ENCODE data around the gene MMS22L. TPM values are rescaled to one million over a fixed set of nuclear protein-coding genes. Genes with fewer than 3 reads are reported as not detected.

Gene MMS22L
- total RNA-seq, 3 donors from 2014 or later (not counting 1 experiment from before 2014, with no cell fraction given), result 9.1 to 14.3 (median 11.7) TPM

- WGBS (ENCODE audit: insufficient coverage), result 88% methylated on average over 2 of the region's 2 CpGs
- H3K27me3 Mint-ChIP-seq (ENCODE audit: low read depth in 2 of 2), result no peaks in the 10 kb centered on the region
- no peaks in the 10 kb centered on the region for H3K36me3 Mint-ChIP-seq
- Histone ChIP-seq H3K27me3 (ENCODE audit: control insufficient read depth, insufficient read depth, low read length) (no peaks in the 10 kb centered on the region), H3K4me3 (ENCODE audit: low read length) (no peak overlapping the region), H3K9me3 (ENCODE audit: control insufficient read depth, insufficient read depth, low read length) (no peaks in the 10 kb centered on the region), H3K4me1 (ENCODE audit: control insufficient read depth, insufficient read depth, low read length) (no peaks in the 10 kb centered on the region), H3K36me3 (ENCODE audit: control insufficient read depth, insufficient read depth, low read length) (peaks cover 2% of the 10 kb centered on the region), H3K27ac (ENCODE audit: low read length) (no peak overlapping the region)
- DNase-seq, result no peak
- intact Hi-C loops (cut with micrococcal nuclease), result no loop called here
- no peak overlapping the region for H3K4me3 Mint-ChIP-seq
- H3K9me3 Mint-ChIP-seq, result no peaks in the 10 kb centered on the region
- H3K4me1 Mint-ChIP-seq, result no peaks in the 10 kb centered on the region
- TF ChIP-seq CTCF (IDR thresholded peaks at IDR 0.05), result no peak
- ATAC-seq, result no peak
- no peak overlapping the region for H3K27ac Mint-ChIP-seq
Observed at GRCh38 chr6:97222903-97223302, 60.1 kb downstream of the MMS22L start.

GRCh38 chr6:97218912-97219311, 64.1 kb downstream of the MMS22L start:
- Histone ChIP-seq H3K27ac (ENCODE audit: low read length) (no peak overlapping the region), H3K27me3 (ENCODE audit: control insufficient read depth, insufficient read depth, low read length) (no peaks in the 10 kb centered on the region), H3K9me3 (ENCODE audit: control insufficient read depth, insufficient read depth, low read length) (no peaks in the 10 kb centered on the region), H3K4me1 (ENCODE audit: control insufficient read depth, insufficient read depth, low read length) (no peaks in the 10 kb centered on the region), H3K36me3 (ENCODE audit: control insufficient read depth, insufficient read depth, low read length) (no peaks in the 10 kb centered on the region), H3K4me3 (ENCODE audit: low read length) (no peak overlapping the region)
- no peaks in the 10 kb centered on the region for H3K9me3 Mint-ChIP-seq
- H3K36me3 Mint-ChIP-seq, result no peaks in the 10 kb centered on the region
- no peaks in the 10 kb centered on the region for H3K27me3 Mint-ChIP-seq (ENCODE audit: low read depth in 2 of 2)
- no peak for DNase-seq
- WGBS (ENCODE audit: insufficient coverage), result 100% methylated on average over 3 of the region's 4 CpGs
- ATAC-seq, result no peak
- no peak overlapping the region for H3K27ac Mint-ChIP-seq
- intact Hi-C loops (cut with micrococcal nuclease), result no loop called here
- no peak for TF ChIP-seq CTCF (IDR thresholded peaks at IDR 0.05)
- H3K4me3 Mint-ChIP-seq, result no peak overlapping the region
- no peaks in the 10 kb centered on the region for H3K4me1 Mint-ChIP-seq

GRCh38 chr6:97215157-97215769, 67.8 kb downstream of the MMS22L start:
- DNase-seq, result peak in 1 of 2 donors; percentile 23
- TF ChIP-seq CTCF (IDR thresholded peaks at IDR 0.05), result no peak
- Histone ChIP-seq H3K27me3 (ENCODE audit: control insufficient read depth, insufficient read depth, low read length) (no peaks in the 10 kb centered on the region), H3K9me3 (ENCODE audit: control insufficient read depth, insufficient read depth, low read length) (no peaks in the 10 kb centered on the region), H3K4me1 (ENCODE audit: control insufficient read depth, insufficient read depth, low read length) (no peaks in the 10 kb centered on the region), H3K36me3 (ENCODE audit: control insufficient read depth, insufficient read depth, low read length) (no peaks in the 10 kb centered on the region), H3K4me3 (ENCODE audit: low read length) (no peak overlapping the region), H3K27ac (ENCODE audit: low read length) (no peak overlapping the region)
- no peaks in the 10 kb centered on the region for H3K36me3 Mint-ChIP-seq
- no peak for ATAC-seq
- H3K9me3 Mint-ChIP-seq, result no peaks in the 10 kb centered on the region
- 86% methylated on average over 6 of the region's 6 CpGs for WGBS (ENCODE audit: insufficient coverage)
- H3K4me3 Mint-ChIP-seq, result no peak overlapping the region
- H3K4me1 Mint-ChIP-seq, result no peaks in the 10 kb centered on the region
- no peak overlapping the region for H3K27ac Mint-ChIP-seq
- intact Hi-C loops (cut with micrococcal nuclease), result no loop called here
- H3K27me3 Mint-ChIP-seq (ENCODE audit: low read depth in 2 of 2), result no peaks in the 10 kb centered on the region

- Mint-ChIP-seq H3K4me3 (no peak overlapping the region), H3K36me3 (no peaks in the 10 kb centered on the region), H3K9me3 (no peaks in the 10 kb centered on the region), H3K4me1 (no peaks in the 10 kb centered on the region), H3K27ac (no peak overlapping the region), H3K27me3 (ENCODE audit: low read depth in 2 of 2) (no peaks in the 10 kb centered on the region)
- intact Hi-C loops (cut with micrococcal nuclease), result no loop called here
- no CpG with 5 or more reads among the region's 2 CpGs for WGBS (ENCODE audit: insufficient coverage)
- Histone ChIP-seq H3K36me3 (ENCODE audit: control insufficient read depth, insufficient read depth, low read length) (no peaks in the 10 kb centered on the region), H3K4me3 (ENCODE audit: low read length) (no peak overlapping the region), H3K27ac (ENCODE audit: low read length) (no peak overlapping the region), H3K4me1 (ENCODE audit: control insufficient read depth, insufficient read depth, low read length) (no peaks in the 10 kb centered on the region), H3K27me3 (ENCODE audit: control insufficient read depth, insufficient read depth, low read length) (no peaks in the 10 kb centered on the region), H3K9me3 (ENCODE audit: control insufficient read depth, insufficient read depth, low read length) (no peaks in the 10 kb centered on the region)
- DNase-seq, result no peak
- no peak for ATAC-seq
- TF ChIP-seq CTCF (IDR thresholded peaks at IDR 0.05), result no peak
Observed at GRCh38 chr6:97214671-97215070, 68.3 kb downstream of the MMS22L start.

Measured in natural killer cell (primary cell).